Suppressor macrophage treated with lipopolysaccharide for 1 hour (primary cell): ENCODE data around the gene SLC28A3.

Experiments used
- DNase-seq, 3 donors: peaks; one replicate each; pipeline ENCODE4 v3.0.0-alpha.2; 2020 to 2022

Gene SLC28A3

DNA sequence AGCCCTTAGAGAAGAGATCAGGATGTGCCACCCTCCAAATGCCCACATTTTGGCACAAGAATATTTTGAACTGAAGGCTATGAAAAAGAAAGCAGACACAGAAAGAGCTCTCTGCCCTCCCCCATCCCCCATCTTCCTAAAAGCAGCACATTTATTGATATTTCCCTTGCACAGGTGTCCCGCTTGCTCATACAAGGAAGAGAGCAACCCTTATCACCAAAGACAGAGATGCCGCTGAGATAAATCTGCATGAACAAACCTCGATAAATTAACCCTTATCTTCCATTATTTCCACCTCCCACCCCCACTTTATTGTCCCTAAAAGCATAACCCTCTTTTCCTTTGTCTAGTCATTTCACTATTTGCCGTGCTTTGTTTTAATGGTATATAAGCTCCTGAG, 1.8 kb downstream of the SLC28A3 start:
- DNase-seq, result no peak

GRCh38 chr9:84337252-84337651, 3.3 kb downstream of the SLC28A3 start:
- no peak for DNase-seq

DNA sequence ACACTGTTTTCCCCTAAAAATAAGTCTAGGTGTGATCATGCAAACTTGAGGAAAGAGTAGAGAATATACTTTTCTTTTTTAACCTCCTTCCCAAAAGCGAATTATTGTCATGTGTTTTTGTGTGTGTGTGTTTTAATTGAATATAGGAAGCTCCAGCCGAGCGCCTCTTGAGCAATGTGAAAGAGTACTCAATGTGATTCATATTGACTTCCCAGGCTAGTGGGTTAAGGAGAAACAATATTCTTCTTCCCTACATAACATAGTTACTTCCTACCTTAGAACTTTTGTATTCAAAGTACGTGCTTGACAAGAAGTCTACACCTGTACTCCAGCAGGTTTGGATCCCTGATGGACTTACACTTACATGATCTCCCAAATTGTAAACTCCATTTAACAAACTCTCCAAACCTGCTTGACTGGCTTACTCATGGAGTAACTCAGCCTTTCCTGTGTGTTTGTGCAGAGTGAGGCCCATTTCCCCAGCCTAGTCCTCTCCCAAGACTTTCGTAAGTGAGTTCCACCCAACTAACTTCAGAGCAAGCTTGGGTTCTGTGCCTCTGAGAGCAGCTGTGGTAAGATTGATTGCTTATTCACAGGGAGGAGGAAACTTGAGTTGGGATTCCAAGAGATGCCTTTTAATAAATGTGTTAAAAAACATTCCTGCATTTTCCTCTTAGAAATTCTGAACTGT, 9.3 kb downstream of the SLC28A3 start:
- DNase-seq, result peak; percentile 63 to 73 (median 64)

- no peak for DNase-seq
Measured at GRCh38 chr9:84330246-84330645, 10.3 kb downstream of the SLC28A3 start.

DNA sequence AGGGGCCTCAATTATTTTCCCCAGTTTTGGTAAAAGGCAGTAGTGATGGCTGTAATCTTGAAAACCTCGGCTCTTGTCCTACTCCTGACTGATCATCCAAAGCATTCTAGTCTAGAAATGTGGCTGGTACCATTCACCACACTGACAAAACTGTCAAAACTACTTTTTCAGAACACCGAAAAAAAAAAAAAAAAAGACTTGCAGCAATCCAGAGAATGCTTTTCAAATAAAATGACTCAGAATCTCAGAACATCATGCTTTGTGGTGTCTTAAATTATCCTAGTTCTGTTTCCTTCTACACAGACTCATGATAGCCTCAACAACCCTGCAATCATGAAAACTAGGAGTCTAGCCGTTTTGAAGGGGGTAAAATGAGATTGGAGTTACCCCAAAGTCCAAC, 13.4 kb downstream of the SLC28A3 start:
- DNase-seq, result no peak

DNA sequence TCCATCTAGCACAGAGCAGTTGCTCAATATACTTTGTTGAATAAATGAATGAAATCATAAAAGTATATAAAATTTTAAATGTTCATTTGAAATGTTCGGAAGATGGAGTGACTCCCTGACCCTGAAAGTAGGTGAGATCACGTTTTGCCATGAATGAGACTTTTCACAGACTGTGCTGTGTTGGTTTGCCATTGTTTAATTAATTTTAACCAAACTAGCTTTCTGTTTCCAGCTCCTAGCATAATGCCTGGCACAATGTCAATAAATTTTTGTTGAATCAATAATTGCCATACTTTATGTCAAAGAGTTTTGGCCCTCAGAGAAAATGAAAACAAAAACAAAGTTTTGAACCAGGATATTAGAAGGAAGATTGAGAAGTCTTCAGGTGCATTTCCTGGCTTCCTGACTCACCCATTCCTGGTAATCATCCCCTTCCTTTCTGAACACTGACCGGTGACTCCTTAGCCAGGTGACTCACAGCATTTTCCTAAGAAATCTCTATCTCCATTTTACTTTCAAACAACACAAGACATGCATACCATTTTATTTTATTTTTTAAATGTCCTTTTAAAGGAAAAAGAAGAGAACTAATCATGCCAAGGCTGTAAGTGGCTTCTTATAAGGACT, 15.1 kb downstream of the SLC28A3 start:
- DNase-seq, result no peak

GRCh38 chr9:84324811-84325210, 15.7 kb downstream of the SLC28A3 start:
- DNase-seq, result no peak

GRCh38 chr9:84323858-84324257, 16.7 kb downstream of the SLC28A3 start:
- peak; percentile 37 to 46 (median 42) for DNase-seq

DNA sequence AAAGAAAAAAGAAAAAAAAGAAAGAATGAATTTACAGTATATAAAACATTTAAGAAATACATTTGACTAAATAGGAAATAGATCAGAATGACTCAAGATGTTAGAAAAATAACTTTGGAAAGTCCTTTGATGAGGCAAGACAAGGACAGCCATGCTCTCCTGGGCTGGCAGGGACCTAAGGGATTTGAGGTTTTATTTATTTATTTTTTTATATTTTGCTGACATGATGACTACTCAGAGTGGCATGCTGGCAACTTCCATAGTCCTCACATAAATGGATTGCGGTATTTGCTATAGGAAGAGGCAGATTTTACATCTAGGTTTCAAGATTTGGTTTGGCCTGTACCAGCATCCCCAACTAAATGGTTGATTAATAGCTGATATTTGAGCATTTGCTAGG, 17.7 kb downstream of the SLC28A3 start:
- DNase-seq, result peak; percentile 54 to 80 (median 63)

DNA sequence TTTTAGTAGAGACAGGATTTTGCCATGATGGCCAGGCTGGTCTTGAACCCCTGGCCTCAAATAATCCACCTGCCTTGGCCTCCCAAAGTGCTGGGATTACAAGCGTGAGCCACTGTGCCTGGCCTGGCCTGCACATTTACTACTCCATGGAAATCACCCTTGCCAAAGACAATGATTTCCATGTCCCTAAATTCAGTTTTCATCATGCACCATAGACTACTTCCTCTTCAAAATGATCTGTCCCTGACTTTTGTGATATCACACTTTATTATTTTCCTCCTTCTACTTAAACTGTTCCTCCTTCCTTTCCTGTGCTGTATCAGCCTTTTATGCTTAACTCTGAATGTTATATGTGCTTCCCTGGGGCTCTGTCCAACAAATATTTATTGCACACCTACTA, 20.3 kb downstream of the SLC28A3 start:
- peak in 2 of 3 donors; percentile 28 to 46 for DNase-seq

GRCh38 chr9:84319632-84320031, 20.9 kb downstream of the SLC28A3 start:
- no peak for DNase-seq

DNA sequence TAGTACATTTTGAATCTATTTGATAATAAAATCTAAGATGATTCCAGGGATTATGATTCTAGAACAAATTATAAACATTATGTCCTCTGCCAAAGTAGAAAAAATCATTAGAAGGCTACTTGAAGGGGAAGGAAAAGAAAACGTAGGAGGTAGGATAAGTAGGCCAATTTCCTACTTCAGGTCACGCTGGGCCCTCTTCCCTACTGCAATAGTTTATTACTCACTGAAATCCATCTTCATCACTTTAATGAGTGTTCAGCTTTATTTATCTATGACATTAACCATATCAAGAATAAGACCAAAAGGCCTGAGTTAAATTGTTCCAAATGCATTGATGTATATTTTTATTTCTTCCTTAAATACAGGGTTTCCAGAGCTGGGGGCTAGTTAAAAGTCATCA, 21.6 kb downstream of the SLC28A3 start:
- DNase-seq, result peak in 1 of 3 donors; percentile 45

- DNase-seq, result peak in 1 of 3 donors; percentile 17
Measured at GRCh38 chr9:84317563-84317962, 23.0 kb downstream of the SLC28A3 start.

- peak; percentile 69 to 78 (median 73) for DNase-seq
Measured at GRCh38 chr9:84315278-84315877, 25.2 kb downstream of the SLC28A3 start.

DNA sequence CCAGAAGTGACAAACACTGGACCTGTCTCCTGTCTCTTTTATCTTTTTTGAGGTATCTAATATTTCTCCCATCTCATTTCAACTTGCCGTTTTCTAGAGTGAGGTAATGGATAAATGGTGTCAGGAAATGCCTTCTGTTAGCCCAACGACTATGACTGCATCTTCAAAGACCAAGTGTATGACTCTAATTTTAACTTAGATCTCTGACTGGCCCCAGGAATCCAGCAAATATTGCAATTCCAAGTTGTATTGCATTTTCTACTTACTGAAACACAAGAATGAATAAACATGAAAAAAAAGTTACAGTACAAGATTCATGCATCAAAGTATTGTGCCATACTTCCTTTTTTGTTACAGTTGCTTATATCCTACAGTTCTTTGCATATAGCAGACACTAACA, 26.3 kb downstream of the SLC28A3 start:
- DNase-seq, result peak in 1 of 3 donors; percentile 19

DNA sequence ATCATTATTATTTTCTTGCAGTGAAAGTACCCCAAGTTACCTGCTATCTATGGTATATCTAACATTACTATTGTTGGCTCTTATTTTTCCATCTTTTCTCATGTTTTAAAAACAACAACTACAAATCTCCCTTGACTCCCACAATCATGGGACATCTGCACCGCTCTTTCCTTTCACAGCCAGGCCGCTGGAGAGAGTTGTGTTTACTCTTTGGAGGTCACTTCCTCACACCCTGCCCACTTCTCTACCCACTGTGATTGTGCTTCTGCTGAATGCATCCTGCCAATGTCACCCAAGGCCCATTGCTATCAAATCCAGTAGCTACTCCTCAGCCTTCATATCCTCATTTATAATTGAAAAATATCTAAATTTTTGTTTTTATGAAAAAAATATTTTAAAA, 29.7 kb downstream of the SLC28A3 start:
- peak; percentile 34 to 55 (median 45) for DNase-seq

DNA sequence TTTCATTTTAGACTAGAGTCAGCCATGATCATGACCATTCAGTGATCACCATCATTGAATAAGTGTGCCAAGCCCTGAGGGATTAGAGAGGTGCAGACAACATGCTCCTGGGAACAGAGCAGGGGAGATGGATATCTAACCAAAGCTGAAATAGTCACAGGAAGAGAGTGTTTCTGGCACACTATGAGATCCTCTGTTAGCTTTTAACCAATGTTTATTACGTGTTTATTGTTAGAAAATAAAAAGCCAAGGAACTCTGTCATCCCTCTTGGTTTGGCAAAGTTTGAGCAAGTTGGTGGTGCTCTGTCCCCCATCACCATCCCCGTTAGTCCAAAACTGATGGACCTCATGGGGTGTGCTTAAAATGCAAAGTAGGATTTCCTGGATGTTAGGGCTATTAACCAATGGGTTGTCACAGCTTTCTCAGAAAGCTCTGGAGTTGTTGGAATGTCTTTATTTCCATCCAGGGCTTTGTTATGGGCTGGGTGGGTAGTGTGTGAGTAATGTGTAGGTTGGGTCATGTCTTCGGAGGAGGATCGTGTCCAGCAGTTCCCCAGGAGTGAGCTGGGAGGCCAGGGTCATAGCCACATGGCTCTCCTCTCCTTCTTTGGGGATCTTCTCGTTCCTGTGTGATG, 34.9 kb downstream of the SLC28A3 start:
- no peak for DNase-seq

DNA sequence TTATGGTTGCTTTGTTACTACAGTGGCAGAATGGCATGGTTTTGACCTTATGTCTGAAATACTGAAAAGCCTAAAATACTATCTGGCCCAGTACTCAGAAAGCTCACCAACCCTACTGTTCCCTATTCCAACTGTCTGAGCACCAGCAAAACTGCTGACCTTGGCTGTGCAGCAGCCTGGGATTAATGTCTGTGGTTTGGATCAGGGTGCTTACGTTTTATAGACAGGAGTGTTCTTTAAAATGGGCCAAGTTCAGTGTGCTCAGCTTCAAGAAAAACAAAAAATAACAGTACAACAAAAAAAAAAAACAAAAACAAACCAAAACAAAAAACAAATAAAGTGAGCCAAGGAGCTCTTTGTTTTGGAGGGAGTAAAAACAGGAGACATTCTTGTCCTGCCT, 36.4 kb downstream of the SLC28A3 start:
- no peak for DNase-seq

- no peak for DNase-seq
Measured at GRCh38 chr9:84303061-84303460, 37.5 kb downstream of the SLC28A3 start.

DNA sequence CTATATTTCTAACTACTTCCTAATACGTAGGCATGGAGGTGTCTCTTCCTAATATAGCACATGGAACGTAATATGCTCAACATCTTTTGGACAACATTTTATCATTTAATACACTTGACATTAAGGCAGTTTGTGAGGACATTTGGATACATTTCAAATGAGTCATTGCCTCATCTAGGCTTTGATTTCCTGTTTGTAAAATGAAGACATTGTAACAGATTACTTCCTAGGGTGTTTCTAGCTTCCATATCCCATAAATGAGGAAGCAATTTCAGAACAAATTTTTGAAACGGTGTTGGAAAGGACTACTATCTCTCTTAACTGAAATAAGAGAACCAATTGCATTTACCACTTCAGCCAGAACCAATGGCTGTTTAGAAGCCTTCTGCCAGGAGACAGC, 38.7 kb downstream of the SLC28A3 start:
- peak; percentile 31 to 67 (median 63) for DNase-seq

GRCh38 chr9:84300271-84300670, 40.3 kb downstream of the SLC28A3 start:
- no peak for DNase-seq

- no peak for DNase-seq
Measured at GRCh38 chr9:84297162-84297821, 43.3 kb downstream of the SLC28A3 start.
